Glutamatergic neuron (in vitro differentiated cells): Measurements from ENCODE around the gene SYPL1. TPM values are rescaled to one million over a fixed set of nuclear protein-coding genes. Genes with fewer than 3 reads are reported as not detected.

Experiments
- DNase-seq: peaks from one replicate; pipeline ENCODE4 v3.0.0; 2022
- H3K27ac Mint-ChIP-seq: one replicate; pipeline ENCODE4 v1.8.0; 2020; ENCODE audit warnings: mild to moderate bottlenecking, mixed read lengths, inconsistent platforms; ENCODE audit not compliant: unreplicated experiment
- H3K27me3 Mint-ChIP-seq: one replicate; pipeline ENCODE4 v1.8.0; 2020; ENCODE audit warnings: mild to moderate bottlenecking, moderate library complexity, mixed read lengths, inconsistent platforms; ENCODE audit not compliant: unreplicated experiment
- H3K36me3 Mint-ChIP-seq: one replicate; pipeline ENCODE4 v1.8.0; 2020; ENCODE audit warnings: mild to moderate bottlenecking, mixed read lengths, inconsistent platforms; ENCODE audit not compliant: unreplicated experiment
- H3K4me1 Mint-ChIP-seq: one replicate; pipeline ENCODE4 v1.8.0; 2020; ENCODE audit warnings: mild to moderate bottlenecking, low read depth, mixed read lengths, inconsistent platforms; ENCODE audit not compliant: unreplicated experiment
- H3K4me3 Mint-ChIP-seq: one replicate; pipeline ENCODE4 v1.8.0; 2020; ENCODE audit warnings: mild to moderate bottlenecking, mixed read lengths, inconsistent platforms; ENCODE audit not compliant: unreplicated experiment
- H3K9me3 Mint-ChIP-seq: one replicate; pipeline ENCODE4 v1.8.0; 2020; ENCODE audit warnings: mild to moderate bottlenecking, moderate library complexity, mixed read lengths, inconsistent platforms; ENCODE audit not compliant: unreplicated experiment
- total RNA-seq: library from RNA; stranded (reverse); fragmentation: NEBNext Ultra II Directional; extraction: Animal tissue kit (Norgen Biotek cat#: 25700); gene quantifications from one replicate; pipeline ENCODE4 v1.2.1, GENCODE V29; 2021; ENCODE audit not compliant: unreplicated experiment
- TF ChIP-seq, protein P1 (sequence below): fragments of 200-600 bp; sonication (generic); IDR thresholded peaks from one replicate; pipeline ENCODE4 v1.5.0; 2021; ENCODE audit not compliant: partially characterized antibody, unreplicated experiment

Gene SYPL1
- total RNA-seq, 1 donor from 2014 or later = 10.0 TPM

DNA sequence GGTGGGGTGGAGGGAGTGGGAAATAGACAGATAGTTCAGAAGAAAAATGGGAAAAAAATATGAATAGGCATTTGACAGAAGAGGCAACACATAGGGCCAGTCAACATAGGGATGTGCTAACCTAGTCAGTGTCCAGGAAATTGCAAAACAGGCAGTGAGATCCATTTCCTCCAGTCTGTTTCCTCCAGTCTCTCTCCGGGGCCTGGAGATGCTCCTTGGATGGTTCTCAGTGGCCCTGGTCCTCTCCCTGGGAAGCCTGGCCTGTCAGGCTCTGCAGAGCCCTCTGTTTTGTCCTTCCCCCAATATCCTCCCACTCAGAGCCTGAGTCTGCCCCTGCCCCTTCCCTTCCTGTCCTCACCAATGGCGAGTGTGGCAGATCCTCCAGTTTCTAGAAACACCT, 52.6 kb downstream of the SYPL1 start:
- H3K9me3 Mint-ChIP-seq = peaks cover 4% of the 10 kb centered on the region
- no peak overlapping the region for H3K4me3 Mint-ChIP-seq
- H3K27ac Mint-ChIP-seq = no peak overlapping the region
- peaks cover 25% of the 10 kb centered on the region for H3K4me1 Mint-ChIP-seq
- TF ChIP-seq, protein P1, sequence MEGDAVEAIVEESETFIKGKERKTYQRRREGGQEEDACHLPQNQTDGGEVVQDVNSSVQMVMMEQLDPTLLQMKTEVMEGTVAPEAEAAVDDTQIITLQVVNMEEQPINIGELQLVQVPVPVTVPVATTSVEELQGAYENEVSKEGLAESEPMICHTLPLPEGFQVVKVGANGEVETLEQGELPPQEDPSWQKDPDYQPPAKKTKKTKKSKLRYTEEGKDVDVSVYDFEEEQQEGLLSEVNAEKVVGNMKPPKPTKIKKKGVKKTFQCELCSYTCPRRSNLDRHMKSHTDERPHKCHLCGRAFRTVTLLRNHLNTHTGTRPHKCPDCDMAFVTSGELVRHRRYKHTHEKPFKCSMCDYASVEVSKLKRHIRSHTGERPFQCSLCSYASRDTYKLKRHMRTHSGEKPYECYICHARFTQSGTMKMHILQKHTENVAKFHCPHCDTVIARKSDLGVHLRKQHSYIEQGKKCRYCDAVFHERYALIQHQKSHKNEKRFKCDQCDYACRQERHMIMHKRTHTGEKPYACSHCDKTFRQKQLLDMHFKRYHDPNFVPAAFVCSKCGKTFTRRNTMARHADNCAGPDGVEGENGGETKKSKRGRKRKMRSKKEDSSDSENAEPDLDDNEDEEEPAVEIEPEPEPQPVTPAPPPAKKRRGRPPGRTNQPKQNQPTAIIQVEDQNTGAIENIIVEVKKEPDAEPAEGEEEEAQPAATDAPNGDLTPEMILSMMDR = no peak
- no peak for DNase-seq
- H3K36me3 Mint-ChIP-seq = peaks cover 11% of the 10 kb centered on the region
- H3K27me3 Mint-ChIP-seq = peaks cover 2% of the 10 kb centered on the region

DNA sequence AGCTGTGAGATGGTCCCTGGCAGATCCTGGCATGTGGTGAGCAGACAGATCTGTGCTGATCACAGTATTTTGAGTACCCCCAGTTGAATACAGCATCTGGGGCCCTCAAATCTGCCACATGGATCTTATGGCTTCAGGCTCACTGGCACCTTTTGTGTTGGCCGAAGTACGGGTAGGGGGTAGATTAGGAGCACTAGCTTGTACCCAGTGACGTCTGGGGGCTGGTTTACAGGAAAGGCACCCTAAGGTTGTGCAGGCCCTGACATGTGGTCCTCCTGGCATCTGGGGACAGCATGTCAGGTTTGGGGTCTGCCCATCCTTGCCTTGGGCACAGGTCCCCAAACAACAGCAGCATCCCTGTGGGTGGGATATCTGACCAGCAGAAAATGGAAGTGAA, 53.2 kb downstream of the SYPL1 start:
- Mint-ChIP-seq H3K36me3 (peaks cover 11% of the 10 kb centered on the region), H3K27ac (peak overlapping the region; percentile 49), H3K4me3 (no peak overlapping the region), H3K4me1 (peaks cover 19% of the 10 kb centered on the region), H3K27me3 (peaks cover 2% of the 10 kb centered on the region), H3K9me3 (peaks cover 4% of the 10 kb centered on the region)
- TF ChIP-seq, protein P1 = no peak
- DNase-seq = no peak

DNA sequence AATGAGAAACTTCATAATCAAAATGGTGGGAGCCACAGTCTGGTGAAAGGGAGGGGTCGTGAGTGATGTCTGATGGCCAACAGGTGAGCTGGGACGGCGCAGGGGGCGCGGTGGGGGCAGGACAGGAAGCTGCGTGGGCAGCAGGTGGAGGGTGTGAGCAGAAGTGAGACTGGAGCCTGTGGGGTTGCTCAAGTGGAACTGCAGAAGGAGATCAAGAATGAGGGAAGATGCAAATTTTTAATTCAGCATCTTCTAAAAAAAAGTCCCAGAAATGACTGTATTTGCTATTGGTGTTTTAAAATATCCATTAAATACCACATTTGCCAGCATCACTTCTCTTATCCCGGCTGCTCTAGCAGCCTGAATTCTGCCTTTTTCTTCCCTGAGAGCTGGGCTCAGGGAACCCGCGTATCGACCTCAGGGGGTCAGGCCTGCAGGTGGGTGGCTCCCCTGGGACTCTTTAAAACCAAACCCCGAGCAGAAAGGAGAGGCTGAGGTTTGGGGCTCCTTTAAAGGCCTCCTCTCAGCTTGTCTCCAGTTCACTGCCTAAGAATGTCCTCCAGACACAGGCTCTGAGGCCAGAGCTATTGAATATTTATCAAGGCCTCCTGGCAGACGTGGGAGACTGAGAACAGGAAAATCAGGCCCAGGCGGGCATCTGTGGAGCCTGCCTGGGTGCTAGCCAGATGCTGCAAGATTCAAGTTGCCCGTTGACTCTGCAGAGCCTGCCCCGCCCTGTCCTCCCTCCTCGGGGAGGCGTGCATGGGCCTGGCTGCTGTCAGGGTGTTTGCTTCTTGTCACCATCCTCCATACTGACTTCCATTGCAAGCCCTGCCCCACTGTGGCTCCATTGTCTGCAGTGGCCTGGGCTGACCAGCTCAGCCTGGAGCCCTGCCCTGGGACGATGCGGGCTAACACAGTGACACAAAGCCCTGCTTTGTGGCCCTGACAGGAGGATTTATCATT, 53.9 kb downstream of the SYPL1 start:
- H3K27ac Mint-ChIP-seq = peak overlapping the region; percentile 49
- no peak overlapping the region for H3K4me3 Mint-ChIP-seq
- peaks cover 4% of the 10 kb centered on the region for H3K9me3 Mint-ChIP-seq
- TF ChIP-seq, protein P1 = no peak
- H3K4me1 Mint-ChIP-seq = peaks cover 18% of the 10 kb centered on the region
- H3K36me3 Mint-ChIP-seq = peaks cover 11% of the 10 kb centered on the region
- peaks cover 2% of the 10 kb centered on the region for H3K27me3 Mint-ChIP-seq
- peak; percentile 50 for DNase-seq

DNA sequence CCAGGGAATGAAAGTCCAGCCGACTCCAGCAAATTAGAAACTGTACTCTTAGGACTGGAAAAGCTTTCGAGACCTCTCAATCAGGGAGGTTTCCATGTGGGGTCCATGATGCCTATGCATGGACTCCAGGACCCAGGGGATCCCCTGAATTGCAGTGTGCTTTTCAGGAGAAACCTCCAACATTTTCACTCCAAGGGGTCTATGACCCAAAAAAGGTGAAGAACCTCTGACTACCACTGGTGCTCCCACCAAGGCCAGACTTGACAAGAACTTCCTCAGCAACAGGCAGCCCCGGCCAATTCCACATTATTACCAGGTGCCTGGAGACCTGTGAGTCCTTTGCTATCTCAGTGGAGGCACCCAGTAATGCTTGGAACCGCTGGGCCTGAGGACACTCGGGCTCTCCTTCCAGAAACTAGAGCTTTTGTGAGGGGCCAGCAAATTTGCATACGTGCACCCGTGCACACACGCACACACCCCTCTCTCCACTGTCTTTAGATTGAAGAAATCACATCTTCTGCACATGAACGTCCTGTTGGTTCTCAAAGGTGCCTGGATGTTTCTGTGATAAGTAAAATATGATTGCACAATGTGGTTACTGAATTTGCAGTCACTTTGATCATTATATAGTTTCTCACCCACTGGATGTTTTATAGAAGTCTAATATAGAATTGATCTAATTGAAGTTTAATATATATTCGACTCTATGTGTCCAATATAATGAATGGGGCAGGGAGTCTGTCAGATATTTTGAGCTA, 54.7 kb downstream of the SYPL1 start:
- Mint-ChIP-seq H3K4me1 (peaks cover 13% of the 10 kb centered on the region), H3K27me3 (peaks cover 2% of the 10 kb centered on the region), H3K27ac (no peak overlapping the region), H3K9me3 (peaks cover 4% of the 10 kb centered on the region), H3K4me3 (no peak overlapping the region), H3K36me3 (peaks cover 11% of the 10 kb centered on the region)
- TF ChIP-seq, protein P1 = no peak
- DNase-seq = no peak
